GM12801 (cell line): Measurements from ENCODE around the gene RALGPS1.

Experiments used
- CTCF ChIP-seq: IDR thresholded peaks from one replicate; pipeline ENCODE4 v1.5.1; 2011; ENCODE audit warnings: control low read depth; ENCODE audit not compliant: insufficient read length; ENCODE audit errors: extremely low read depth

Gene RALGPS1

DNA sequence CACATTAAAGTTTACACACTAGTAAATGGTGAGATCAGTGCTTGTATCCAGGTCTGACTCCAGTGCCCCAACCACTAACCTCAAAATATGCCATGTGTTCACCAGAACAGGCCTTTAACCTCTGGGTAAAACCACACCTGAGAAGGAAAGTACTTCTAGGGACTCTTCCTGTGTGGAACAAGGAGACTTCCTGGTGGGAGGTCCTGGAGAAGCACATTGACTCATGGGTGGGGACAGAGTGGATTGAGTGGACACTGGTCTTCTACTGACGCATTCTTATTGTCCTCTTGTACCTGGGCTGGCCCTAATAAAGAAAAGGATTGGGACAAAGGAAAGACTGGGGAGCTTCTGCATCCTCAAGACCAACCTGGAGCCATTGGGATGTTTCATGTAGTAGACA is 164.4 kb downstream of the RALGPS1 start:
- TF ChIP-seq CTCF = no peak

GRCh38 chr9:127079446-127080140 is 165.0 kb downstream of the RALGPS1 start:
- TF ChIP-seq CTCF = no peak

DNA sequence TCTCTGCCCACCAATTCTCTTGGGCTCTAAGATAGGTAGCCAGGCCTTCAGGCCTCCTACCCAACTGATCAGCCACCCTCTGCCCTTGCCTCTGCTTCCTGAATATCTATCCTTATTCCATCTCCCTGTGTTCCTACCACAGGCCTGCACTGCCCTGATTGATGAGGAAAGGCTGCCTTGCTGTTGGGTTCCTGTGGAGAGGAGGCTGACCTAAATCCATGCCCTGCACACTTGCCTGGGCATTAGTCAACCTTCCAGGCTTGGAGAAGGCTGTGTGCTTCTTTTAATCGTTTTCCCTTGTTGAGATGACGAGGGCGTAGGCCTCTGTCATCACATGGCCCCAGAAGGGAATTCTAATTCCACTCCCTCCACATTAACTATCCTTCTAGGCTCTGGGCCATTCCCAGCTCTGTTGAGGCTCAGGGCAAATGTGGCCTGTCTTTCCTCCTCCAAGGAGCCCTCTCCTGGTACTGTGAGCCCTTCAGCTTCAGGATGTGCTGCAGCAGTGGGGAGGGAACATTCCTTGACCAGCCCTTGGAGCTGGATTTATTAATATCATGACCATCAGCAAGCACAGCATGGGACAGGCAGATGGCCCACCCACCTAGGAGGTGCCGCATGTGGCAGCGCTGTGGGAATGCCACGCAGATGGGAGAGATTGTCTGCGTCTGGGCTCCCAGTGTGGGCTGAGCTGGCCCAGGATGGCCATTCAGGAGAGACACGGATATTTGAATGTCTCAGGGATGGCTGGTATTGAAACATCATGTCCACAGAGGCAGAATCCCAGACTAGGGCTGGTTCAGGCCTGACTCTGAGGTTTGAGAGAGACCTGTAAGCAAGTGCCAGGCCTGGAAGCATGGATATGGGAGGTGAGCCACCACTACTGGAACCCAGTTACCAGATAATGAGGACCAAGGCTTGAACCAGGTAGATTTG is 166.9 kb downstream of the RALGPS1 start:
- no peak for TF ChIP-seq CTCF

DNA sequence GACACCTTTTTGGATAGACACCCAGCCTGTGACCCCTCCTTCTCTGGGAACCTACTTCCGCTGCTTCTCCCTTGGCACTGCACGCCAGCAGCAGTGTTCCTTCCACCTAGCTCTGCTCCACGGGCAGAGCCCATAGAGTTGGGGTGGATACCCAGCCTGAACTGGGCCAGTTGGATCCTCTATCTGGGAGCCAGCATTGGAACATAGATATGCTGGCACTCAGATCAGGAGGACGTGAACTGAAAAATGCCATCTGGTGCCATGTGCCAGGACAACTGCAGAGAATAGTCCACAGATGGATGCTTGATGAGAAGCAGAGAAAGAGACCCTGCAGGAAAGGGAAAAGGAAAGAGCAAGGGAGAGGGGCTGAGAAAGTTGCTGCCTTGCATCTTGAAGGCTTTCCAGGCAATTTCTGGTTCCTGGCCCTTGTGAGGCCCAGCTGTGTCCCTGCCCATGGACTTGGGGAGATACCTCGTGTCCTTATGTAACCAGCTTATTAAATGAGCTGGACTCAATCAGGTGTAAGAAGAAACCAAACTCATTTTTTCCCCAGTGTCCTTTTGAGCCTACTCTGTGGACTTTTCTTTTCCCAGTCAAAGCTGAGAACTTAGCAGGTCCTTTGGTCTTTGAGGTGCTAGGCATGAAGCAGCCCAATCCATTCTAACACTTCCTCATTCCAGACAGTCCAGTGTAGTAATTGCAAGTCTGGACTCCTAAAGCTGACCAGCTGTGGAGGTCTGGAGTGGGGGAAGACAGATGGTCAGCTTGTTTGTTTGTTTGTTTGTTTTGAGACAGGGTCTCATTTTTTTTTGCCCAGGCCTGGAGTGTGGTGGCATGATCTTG is 168.8 kb downstream of the RALGPS1 start:
- TF ChIP-seq CTCF = no peak

- no peak for TF ChIP-seq CTCF
Observed at GRCh38 chr9:127084076-127085039, 169.8 kb downstream of the RALGPS1 start.

- TF ChIP-seq CTCF = no peak
Observed at GRCh38 chr9:127085186-127085585, 170.6 kb downstream of the RALGPS1 start.
